Neural cell (in vitro differentiated cells): ENCODE measurements around the gene BANP.
"Not testable (repeated sequence)": the region's sequence is repeated elsewhere in the genome, so short reads cannot be mapped to it uniquely, and the experiment has no call there.

ENCODE experiments used
- EP300 ChIP-seq: fragments of 450-650 bp; conservative IDR thresholded peaks from 2 replicates; pipeline ENCODE4 v1.6.1; 2014; ENCODE audit warnings: antibody characterized with exemption, mild to moderate bottlenecking, moderate library complexity; ENCODE audit not compliant: poor library complexity, severe bottlenecking
- EZH2 ChIP-seq: fragments of 200-600, 300-800 bp; shearing (Covaris generic), sonication (generic); IDR thresholded peaks from 2 replicates; pipeline ENCODE4 v1.6.1; 2014; ENCODE audit warnings: antibody characterized with exemption, low read length, borderline replicate concordance, mild to moderate bottlenecking; ENCODE audit not compliant: insufficient read depth, poor library complexity, severe bottlenecking
- POLR2AphosphoS5 ChIP-seq: IDR thresholded peaks from 2 replicates; pipeline ENCODE4 v1.6.1; 2012
- RAD21 ChIP-seq: fragments of 450-650 bp; conservative IDR thresholded peaks from 2 replicates; pipeline ENCODE4 v1.6.1; 2014; ENCODE audit warnings: antibody characterized with exemption, mild to moderate bottlenecking, moderate library complexity
- SMC3 ChIP-seq: fragments of 450-650 bp; conservative IDR thresholded peaks from 2 replicates; pipeline ENCODE4 v1.6.1; 2014; ENCODE audit warnings: antibody characterized with exemption, mild to moderate bottlenecking, moderate library complexity; ENCODE audit not compliant: poor library complexity
- TAF1 ChIP-seq: IDR thresholded peaks from 2 replicates; pipeline ENCODE4 v1.6.1; 2012; ENCODE audit warnings: low read depth
- TF ChIP-seq, protein P1 (sequence below): IDR thresholded peaks from 2 replicates; pipeline ENCODE4 v1.6.1; 2012; ENCODE audit warnings: borderline replicate concordance
- TF ChIP-seq, protein P2 (sequence below): fragments of 450-650 bp; IDR thresholded peaks from 2 replicates; pipeline ENCODE4 v1.5.1; 2014; ENCODE audit warnings: antibody characterized with exemption, mild to moderate bottlenecking, moderate library complexity; ENCODE audit not compliant: poor library complexity, severe bottlenecking

DNA sequence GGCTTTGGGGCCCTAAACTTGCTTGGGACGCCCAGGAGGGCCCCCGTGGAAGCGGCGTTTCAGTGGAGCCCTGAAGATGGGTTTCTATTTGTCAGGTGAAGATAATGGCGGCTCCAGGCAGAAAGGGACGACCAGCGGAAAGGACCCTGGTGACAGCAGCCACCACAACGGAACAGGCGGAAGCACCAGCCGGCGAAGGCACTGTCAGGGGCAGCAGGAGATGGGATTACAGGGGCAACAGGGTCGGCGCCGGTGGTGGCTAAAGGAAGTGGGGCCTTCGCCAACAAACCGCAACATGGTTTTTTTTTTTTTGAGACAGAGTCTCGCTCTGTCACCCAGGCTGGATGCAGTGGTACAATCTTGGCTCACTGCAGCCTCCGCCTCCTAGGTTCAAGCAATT, 38.5 kb upstream of the BANP start:
- TF ChIP-seq, protein P1, sequence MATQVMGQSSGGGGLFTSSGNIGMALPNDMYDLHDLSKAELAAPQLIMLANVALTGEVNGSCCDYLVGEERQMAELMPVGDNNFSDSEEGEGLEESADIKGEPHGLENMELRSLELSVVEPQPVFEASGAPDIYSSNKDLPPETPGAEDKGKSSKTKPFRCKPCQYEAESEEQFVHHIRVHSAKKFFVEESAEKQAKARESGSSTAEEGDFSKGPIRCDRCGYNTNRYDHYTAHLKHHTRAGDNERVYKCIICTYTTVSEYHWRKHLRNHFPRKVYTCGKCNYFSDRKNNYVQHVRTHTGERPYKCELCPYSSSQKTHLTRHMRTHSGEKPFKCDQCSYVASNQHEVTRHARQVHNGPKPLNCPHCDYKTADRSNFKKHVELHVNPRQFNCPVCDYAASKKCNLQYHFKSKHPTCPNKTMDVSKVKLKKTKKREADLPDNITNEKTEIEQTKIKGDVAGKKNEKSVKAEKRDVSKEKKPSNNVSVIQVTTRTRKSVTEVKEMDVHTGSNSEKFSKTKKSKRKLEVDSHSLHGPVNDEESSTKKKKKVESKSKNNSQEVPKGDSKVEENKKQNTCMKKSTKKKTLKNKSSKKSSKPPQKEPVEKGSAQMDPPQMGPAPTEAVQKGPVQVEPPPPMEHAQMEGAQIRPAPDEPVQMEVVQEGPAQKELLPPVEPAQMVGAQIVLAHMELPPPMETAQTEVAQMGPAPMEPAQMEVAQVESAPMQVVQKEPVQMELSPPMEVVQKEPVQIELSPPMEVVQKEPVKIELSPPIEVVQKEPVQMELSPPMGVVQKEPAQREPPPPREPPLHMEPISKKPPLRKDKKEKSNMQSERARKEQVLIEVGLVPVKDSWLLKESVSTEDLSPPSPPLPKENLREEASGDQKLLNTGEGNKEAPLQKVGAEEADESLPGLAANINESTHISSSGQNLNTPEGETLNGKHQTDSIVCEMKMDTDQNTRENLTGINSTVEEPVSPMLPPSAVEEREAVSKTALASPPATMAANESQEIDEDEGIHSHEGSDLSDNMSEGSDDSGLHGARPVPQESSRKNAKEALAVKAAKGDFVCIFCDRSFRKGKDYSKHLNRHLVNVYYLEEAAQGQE = not testable (repeated sequence)
- TF ChIP-seq, protein P2, sequence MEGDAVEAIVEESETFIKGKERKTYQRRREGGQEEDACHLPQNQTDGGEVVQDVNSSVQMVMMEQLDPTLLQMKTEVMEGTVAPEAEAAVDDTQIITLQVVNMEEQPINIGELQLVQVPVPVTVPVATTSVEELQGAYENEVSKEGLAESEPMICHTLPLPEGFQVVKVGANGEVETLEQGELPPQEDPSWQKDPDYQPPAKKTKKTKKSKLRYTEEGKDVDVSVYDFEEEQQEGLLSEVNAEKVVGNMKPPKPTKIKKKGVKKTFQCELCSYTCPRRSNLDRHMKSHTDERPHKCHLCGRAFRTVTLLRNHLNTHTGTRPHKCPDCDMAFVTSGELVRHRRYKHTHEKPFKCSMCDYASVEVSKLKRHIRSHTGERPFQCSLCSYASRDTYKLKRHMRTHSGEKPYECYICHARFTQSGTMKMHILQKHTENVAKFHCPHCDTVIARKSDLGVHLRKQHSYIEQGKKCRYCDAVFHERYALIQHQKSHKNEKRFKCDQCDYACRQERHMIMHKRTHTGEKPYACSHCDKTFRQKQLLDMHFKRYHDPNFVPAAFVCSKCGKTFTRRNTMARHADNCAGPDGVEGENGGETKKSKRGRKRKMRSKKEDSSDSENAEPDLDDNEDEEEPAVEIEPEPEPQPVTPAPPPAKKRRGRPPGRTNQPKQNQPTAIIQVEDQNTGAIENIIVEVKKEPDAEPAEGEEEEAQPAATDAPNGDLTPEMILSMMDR = not testable (repeated sequence)
- TF ChIP-seq RAD21, POLR2AphosphoS5, SMC3, TAF1, EP300, EZH2: not testable (repeated sequence)
